HepG2 (cell line): ENCODE results near the gene DYNC2H1. TPM values are rescaled to one million over a fixed set of nuclear protein-coding genes. Genes with fewer than 3 reads are reported as not detected.

Experiments
- ETV5 ChIP-seq: IDR thresholded peaks from 2 replicates; pipeline ENCODE4 v1.6.1; 2018; ENCODE audit warnings: missing biosample characterization, missing genetic modification reagents, inconsistent platforms, borderline replicate concordance
- GMEB1 ChIP-seq: sonication (generic); formaldehyde crosslinking; IDR thresholded peaks from 2 replicates; pipeline ENCODE4 v1.5.1; 2020; ENCODE audit warnings: missing genetic modification reagents, mild to moderate bottlenecking, borderline replicate concordance
- ISX ChIP-seq: sonication (generic); formaldehyde crosslinking; conservative IDR thresholded peaks from 2 replicates; pipeline ENCODE4 v1.5.0; 2020; ENCODE audit warnings: missing genetic modification reagents
- NCOR1 ChIP-seq: fragments of 200-600 bp; sonication (generic); IDR thresholded peaks from 2 replicates; pipeline ENCODE4 v1.7.0; 2017; ENCODE audit warnings: antibody characterized with exemption, low read length, borderline replicate concordance
- NFKB2 ChIP-seq: sonication (generic); formaldehyde crosslinking; IDR thresholded peaks from 2 replicates; pipeline ENCODE4 v1.4.0; 2020; ENCODE audit warnings: missing genetic modification reagents, borderline replicate concordance
- PITX1 ChIP-seq: sonication (generic); formaldehyde crosslinking; IDR thresholded peaks from 2 replicates; pipeline ENCODE4 v1.5.1; 2020; ENCODE audit warnings: mild to moderate bottlenecking, missing genetic modification reagents
- PPARG ChIP-seq: conservative IDR thresholded peaks from 2 replicates; pipeline ENCODE4 v1.6.1; 2016; ENCODE audit warnings: missing biosample characterization, missing genetic modification reagents
- RAD51 ChIP-seq: fragments of 450-650 bp; IDR thresholded peaks from 2 replicates; pipeline ENCODE4 v1.6.1; 2016; ENCODE audit warnings: borderline replicate concordance
- RERE ChIP-seq: IDR thresholded peaks from 2 replicates; pipeline ENCODE4 v1.6.1; 2016; ENCODE audit warnings: low read depth, missing genetic modification reagents, missing compliant biosample characterization
- RXRB ChIP-seq: IDR thresholded peaks from 2 replicates; pipeline ENCODE4 v1.6.1; 2016; ENCODE audit warnings: borderline replicate concordance, missing genetic modification reagents, missing compliant biosample characterization
- SATB2 ChIP-seq: sonication (generic); formaldehyde crosslinking; IDR thresholded peaks from 2 replicates; pipeline ENCODE4 v1.5.0; 2020; ENCODE audit warnings: missing genetic modification reagents
- SIN3B ChIP-seq: fragments of 150-350 bp; IDR thresholded peaks from 2 replicates; pipeline ENCODE4 v1.6.1; 2014; ENCODE audit warnings: low read length
- SMAD3 ChIP-seq: sonication (generic); formaldehyde crosslinking; IDR thresholded peaks from 2 replicates; pipeline ENCODE4 v1.4.0; 2020; ENCODE audit warnings: missing genetic modification reagents
- SOX5 ChIP-seq: IDR thresholded peaks from 2 replicates; pipeline ENCODE4 v1.6.1; 2016; ENCODE audit warnings: borderline replicate concordance
- SPEN ChIP-seq: sonication (generic); formaldehyde crosslinking; IDR thresholded peaks from 2 replicates; pipeline ENCODE4 v1.5.1; 2020; ENCODE audit warnings: low read depth, mild to moderate bottlenecking, missing genetic modification reagents
- ZKSCAN1 ChIP-seq: fragments of 150-350 bp; IDR thresholded peaks from 2 replicates; pipeline ENCODE4 v1.6.1; 2014; ENCODE audit warnings: low read length
- ZMYM2 ChIP-seq: sonication (generic); formaldehyde crosslinking; IDR thresholded peaks from 2 replicates; pipeline ENCODE4 v1.8.0; 2022; ENCODE audit warnings: mild to moderate bottlenecking, missing genetic modification reagents
- ZNF264 ChIP-seq: sonication (generic); formaldehyde crosslinking; IDR thresholded peaks from 2 replicates; pipeline ENCODE4 v1.4.0; 2020; ENCODE audit warnings: missing genetic modification reagents
- ZNF546 ChIP-seq: sonication (generic); formaldehyde crosslinking; conservative IDR thresholded peaks from 2 replicates; pipeline ENCODE4 v1.8.1; 2023; ENCODE audit warnings: mild to moderate bottlenecking, missing genetic modification reagents
- ZNF572 ChIP-seq: sonication (generic); formaldehyde crosslinking; IDR thresholded peaks from 2 replicates; pipeline ENCODE4 v1.5.1; 2020; ENCODE audit warnings: mild to moderate bottlenecking, missing genetic modification reagents
- polyA plus RNA-seq, 8 experiments: library from polyadenylated mRNA; depleted of rRNA in 3 of 8; stranded (reverse) in 7 of 8; unstranded in 1 of 8; fragments of >200 nt; fragmentation: Illumina TruSeq in 4 of 8; extraction: Trizol in 4 of 8; gene quantifications; 2 replicates each; pipeline versions ENCODE4 v1.2.1 to v1.2.3, GENCODE V29; 2011 to 2016; ENCODE audit warnings: low read depth in 4 of 8, missing spikeins in 1 of 8, mixed read lengths in 1 of 8; ENCODE audit not compliant: insufficient read depth in 1 of 8
- total RNA-seq, 5 experiments: library from RNA; depleted of rRNA; stranded (reverse); fragments of >200 nt; fragmentation: Illumina TruSeq; extraction: Trizol; gene quantifications; 2 replicates each; pipeline ENCODE4 v1.2.3, GENCODE V29; 2016; ENCODE audit warnings: low read depth in 1 of 5
- TF ChIP-seq, protein P1 (sequence below): sonication (generic); formaldehyde crosslinking; IDR thresholded peaks from 2 replicates; pipeline ENCODE4 v1.4.0; 2020; ENCODE audit warnings: mild to moderate bottlenecking, low read depth, missing genetic modification reagents

The DYNC2H1 gene
- total and polyA plus RNA-seq, 2 of the 13 experiments (the other 11 are each of a cell fraction or from before 2014, with no cell fraction given) = 0.49 to 0.66 TPM

DNA sequence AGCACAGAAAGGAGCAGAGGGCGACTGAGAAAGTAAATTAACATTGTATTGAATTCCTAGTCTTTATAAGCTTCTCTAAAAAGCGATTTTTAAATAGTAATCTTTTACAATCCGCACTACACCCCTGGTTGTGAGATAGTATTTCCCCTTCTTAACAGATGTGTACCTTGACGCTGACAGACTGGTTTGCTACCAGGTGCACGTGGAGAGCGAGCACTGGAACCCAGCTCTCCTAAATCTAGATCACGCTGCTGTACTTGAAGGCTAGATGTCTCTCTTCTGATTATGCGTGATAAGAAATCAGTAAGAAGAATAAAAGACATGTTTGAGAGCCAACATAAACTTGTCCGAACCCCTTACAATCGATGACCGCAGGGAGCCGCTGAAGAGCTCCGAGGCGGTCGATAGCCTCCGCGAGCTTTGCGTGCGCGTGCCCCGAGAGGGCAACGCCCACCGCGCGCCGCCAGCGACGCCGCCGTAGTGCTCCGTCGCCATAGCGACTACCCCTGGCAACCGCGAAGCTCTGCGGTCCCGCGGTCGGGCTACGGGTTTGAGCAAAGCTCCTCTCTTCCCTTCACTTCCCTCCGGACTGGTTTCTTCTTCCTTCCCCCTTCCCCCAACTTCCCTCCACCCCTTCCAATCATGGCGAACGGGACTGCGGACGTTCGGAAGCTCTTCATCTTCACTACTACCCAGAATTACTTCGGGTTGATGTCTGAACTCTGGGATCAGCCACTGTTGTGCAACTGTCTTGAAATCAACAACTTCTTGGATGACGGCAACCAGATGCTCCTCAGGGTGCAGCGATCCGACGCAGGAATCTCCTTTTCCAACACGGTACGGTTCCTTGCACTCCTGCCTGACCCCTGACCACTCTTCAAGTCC lies at the start of gene DYNC2H1 (continued):
- TF ChIP-seq RERE (CRISPR knock-in tag) = no peak
- 0 out of 2 replicates have a peak, but pooled peaks have one; percentile 53 for TF ChIP-seq SMAD3 (CRISPR knock-in tag)
- TF ChIP-seq ZNF264 (CRISPR knock-in tag) = no peak; the same call in 1 of the 2 replicates
- TF ChIP-seq SIN3B = peak; percentile 34; the same call in 1 of the 2 replicates
- TF ChIP-seq NCOR1 = no peak
- TF ChIP-seq ZMYM2 (CRISPR knock-in tag) = no peak
- TF ChIP-seq, protein P1, sequence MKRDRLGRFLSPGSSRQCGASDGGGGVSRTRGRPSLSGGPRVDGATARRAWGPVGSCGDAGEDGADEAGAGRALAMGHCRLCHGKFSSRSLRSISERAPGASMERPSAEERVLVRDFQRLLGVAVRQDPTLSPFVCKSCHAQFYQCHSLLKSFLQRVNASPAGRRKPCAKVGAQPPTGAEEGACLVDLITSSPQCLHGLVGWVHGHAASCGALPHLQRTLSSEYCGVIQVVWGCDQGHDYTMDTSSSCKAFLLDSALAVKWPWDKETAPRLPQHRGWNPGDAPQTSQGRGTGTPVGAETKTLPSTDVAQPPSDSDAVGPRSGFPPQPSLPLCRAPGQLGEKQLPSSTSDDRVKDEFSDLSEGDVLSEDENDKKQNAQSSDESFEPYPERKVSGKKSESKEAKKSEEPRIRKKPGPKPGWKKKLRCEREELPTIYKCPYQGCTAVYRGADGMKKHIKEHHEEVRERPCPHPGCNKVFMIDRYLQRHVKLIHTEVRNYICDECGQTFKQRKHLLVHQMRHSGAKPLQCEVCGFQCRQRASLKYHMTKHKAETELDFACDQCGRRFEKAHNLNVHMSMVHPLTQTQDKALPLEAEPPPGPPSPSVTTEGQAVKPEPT = no peak
- TF ChIP-seq SPEN (CRISPR knock-in tag) = 0 out of 2 replicates have a peak, but pooled peaks have one; percentile 44
- TF ChIP-seq PITX1 (CRISPR knock-in tag) = no peak
- TF ChIP-seq ZNF572 (CRISPR knock-in tag) = no peak
- peak; percentile 73; the same call in 1 of the 2 replicates for TF ChIP-seq NFKB2 (CRISPR knock-in tag)
- no peak for TF ChIP-seq ISX
- TF ChIP-seq SATB2 (CRISPR knock-in tag) = no peak
- 0 out of 2 replicates have a peak, but pooled peaks have one; percentile 26 for TF ChIP-seq ZKSCAN1
- no peak for TF ChIP-seq ETV5 (CRISPR knock-in tag)
- peak; percentile 44; the same call in 1 of the 2 replicates for TF ChIP-seq RXRB (CRISPR knock-in tag)
- TF ChIP-seq RAD51 = no peak
- TF ChIP-seq GMEB1 = peak; percentile 97
- 0 out of 2 replicates have a peak, but pooled peaks have one; percentile 8 for TF ChIP-seq SOX5
- peak; percentile 50; the same call in 1 of the 2 replicates for TF ChIP-seq PPARG
- no peak for TF ChIP-seq ZNF546 (CRISPR knock-in tag)
